ENCODE results near the gene TARS2.
A peak's percentile ranks its signal among the peaks of the same experiment; 100 is the strongest.

Gene TARS2

GRCh38 chr1:150479927-150480352 lies 7.3 kb upstream of the TARS2 start:
- Mint-ChIP-seq H3K4me3 (no peak overlapping the region), H3K27me3 (no peaks in the 10 kb centered on the region), H3K4me1 (no peaks in the 10 kb centered on the region), H3K9me3 (no peaks in the 10 kb centered on the region), H3K27ac (no peak overlapping the region), H3K36me3 (no peaks in the 10 kb centered on the region)
- ATAC-seq (ENCODE audit: low read depth) (no peak), DNase-seq (ENCODE audit: low spot score in 2 of 2) (no peak)

- no peaks in the 10 kb centered on the region for H3K27me3 Mint-ChIP-seq
- H3K4me3 Mint-ChIP-seq = no peak overlapping the region
- H3K27ac Mint-ChIP-seq = no peak overlapping the region
- no peaks in the 10 kb centered on the region for H3K36me3 Mint-ChIP-seq
- DNase-seq (ENCODE audit: low spot score in 2 of 2) (no peak), ATAC-seq (ENCODE audit: low read depth) (no peak)
- H3K9me3 Mint-ChIP-seq = no peaks in the 10 kb centered on the region
- H3K4me1 Mint-ChIP-seq = peaks cover 9% of the 10 kb centered on the region
Measured at GRCh38 chr1:150484431-150484830, 2.8 kb upstream of the TARS2 start.

GRCh38 chr1:150484861-150485260 lies 2.4 kb upstream of the TARS2 start:
- Mint-ChIP-seq H3K4me3 (no peak overlapping the region), H3K27ac (no peak overlapping the region)
- DNase-seq (ENCODE audit: low spot score in 2 of 2) = no peak

GRCh38 chr1:150487763-150488115 lies 520 bp downstream of the TARS2 start:
- Mint-ChIP-seq H3K27ac (peak overlapping the region; percentile 94), H3K36me3 (peaks cover 11% of the 10 kb centered on the region), H3K27me3 (no peaks in the 10 kb centered on the region), H3K9me3 (no peaks in the 10 kb centered on the region), H3K4me3 (peak overlapping the region; percentile 95), H3K4me1 (peaks cover 9% of the 10 kb centered on the region)
- DNase-seq (ENCODE audit: low spot score in 2 of 2) (no peak), ATAC-seq (ENCODE audit: low read depth) (no peak)

More at GRCh38 chr1:150484861-150485260, 2.4 kb upstream of the TARS2 start:
- Mint-ChIP-seq H3K36me3 (no peaks in the 10 kb centered on the region), H3K4me1 (peaks cover 9% of the 10 kb centered on the region), H3K9me3 (no peaks in the 10 kb centered on the region), H3K27me3 (no peaks in the 10 kb centered on the region)
- no peak for ATAC-seq (ENCODE audit: low read depth)

- ATAC-seq (ENCODE audit: low read depth) (no peak), DNase-seq (ENCODE audit: low spot score in 2 of 2) (no peak)
- Mint-ChIP-seq H3K4me3 (no peak overlapping the region), H3K27ac (no peak overlapping the region), H3K9me3 (no peaks in the 10 kb centered on the region), H3K36me3 (peaks cover 22% of the 10 kb centered on the region), H3K27me3 (no peaks in the 10 kb centered on the region), H3K4me1 (peaks cover 6% of the 10 kb centered on the region)
Measured at GRCh38 chr1:150493175-150493574, 6.0 kb downstream of the TARS2 start.

- Mint-ChIP-seq H3K9me3 (no peaks in the 10 kb centered on the region), H3K27ac (no peak overlapping the region), H3K4me1 (peaks cover 2% of the 10 kb centered on the region), H3K36me3 (peaks cover 26% of the 10 kb centered on the region), H3K27me3 (no peaks in the 10 kb centered on the region), H3K4me3 (no peak overlapping the region)
- DNase-seq (ENCODE audit: low spot score in 2 of 2) = no peak
- no peak for ATAC-seq (ENCODE audit: low read depth)
Measured at GRCh38 chr1:150498342-150498741, 11.1 kb downstream of the TARS2 start.

GRCh38 chr1:150505431-150505830 lies 18.2 kb downstream of the TARS2 start:
- H3K27me3 Mint-ChIP-seq = no peaks in the 10 kb centered on the region
- H3K4me1 Mint-ChIP-seq = no peaks in the 10 kb centered on the region
- H3K4me3 Mint-ChIP-seq = no peak overlapping the region
- peaks cover 29% of the 10 kb centered on the region for H3K36me3 Mint-ChIP-seq
- no peak overlapping the region for H3K27ac Mint-ChIP-seq
- ATAC-seq (ENCODE audit: low read depth) (no peak), DNase-seq (ENCODE audit: low spot score in 2 of 2) (no peak)
- H3K9me3 Mint-ChIP-seq = no peaks in the 10 kb centered on the region

GRCh38 chr1:150507912-150508864 lies 21.0 kb downstream of the TARS2 start, which contains the start of gene ECM1:
ECM1 (plus strand) TSS chr1:150508109; CDS start chr1:150508210, 101 bp downstream.
- Mint-ChIP-seq H3K4me1 (no peaks in the 10 kb centered on the region), H3K27ac (no peak within 1 kb of the TSS), H3K27me3 (no peaks in the 10 kb centered on the region), H3K36me3 (peaks cover 25% of the 10 kb centered on the region), H3K9me3 (no peaks in the 10 kb centered on the region), H3K4me3 (no peak within 1 kb of the TSS)
- no peak for ATAC-seq (ENCODE audit: low read depth)
- DNase-seq (ENCODE audit: low spot score in 2 of 2) = no peak

GRCh38 chr1:150508982-150509381 lies 21.8 kb downstream of the TARS2 start:
- Mint-ChIP-seq H3K4me1 (no peaks in the 10 kb centered on the region), H3K4me3 (no peak overlapping the region), H3K27me3 (no peaks in the 10 kb centered on the region), H3K9me3 (no peaks in the 10 kb centered on the region), H3K36me3 (peaks cover 22% of the 10 kb centered on the region), H3K27ac (no peak overlapping the region)
- ATAC-seq (ENCODE audit: low read depth) (no peak), DNase-seq (ENCODE audit: low spot score in 2 of 2) (no peak)

- no peaks in the 10 kb centered on the region for H3K27me3 Mint-ChIP-seq
- DNase-seq (ENCODE audit: low spot score in 2 of 2) (no peak), ATAC-seq (ENCODE audit: low read depth) (no peak)
- peaks cover 12% of the 10 kb centered on the region for H3K36me3 Mint-ChIP-seq
- peaks cover 6% of the 10 kb centered on the region for H3K4me1 Mint-ChIP-seq
- no peaks in the 10 kb centered on the region for H3K9me3 Mint-ChIP-seq
- H3K4me3 Mint-ChIP-seq = no peak overlapping the region
- no peak overlapping the region for H3K27ac Mint-ChIP-seq
Measured at GRCh38 chr1:150511551-150511950, 24.3 kb downstream of the TARS2 start.

GRCh38 chr1:150511985-150512660 lies 24.9 kb downstream of the TARS2 start:
- Mint-ChIP-seq H3K27ac (no peak overlapping the region), H3K4me3 (no peak overlapping the region), H3K27me3 (no peaks in the 10 kb centered on the region), H3K4me1 (peaks cover 9% of the 10 kb centered on the region), H3K36me3 (peaks cover 8% of the 10 kb centered on the region), H3K9me3 (no peaks in the 10 kb centered on the region)
- DNase-seq (ENCODE audit: low spot score in 2 of 2) (no peak), ATAC-seq (ENCODE audit: low read depth) (no peak)

- H3K9me3 Mint-ChIP-seq = no peaks in the 10 kb centered on the region
- no peak overlapping the region for H3K27ac Mint-ChIP-seq
- peaks cover 15% of the 10 kb centered on the region for H3K4me1 Mint-ChIP-seq
- ATAC-seq (ENCODE audit: low read depth) (no peak), DNase-seq (ENCODE audit: low spot score in 2 of 2) (no peak)
- H3K27me3 Mint-ChIP-seq = no peaks in the 10 kb centered on the region
- peaks cover 5% of the 10 kb centered on the region for H3K36me3 Mint-ChIP-seq
- H3K4me3 Mint-ChIP-seq = no peak overlapping the region
Measured at GRCh38 chr1:150512846-150513245, 25.6 kb downstream of the TARS2 start.

GRCh38 chr1:150513351-150513791 lies 26.2 kb downstream of the TARS2 start:
- H3K4me3 Mint-ChIP-seq = no peak overlapping the region
- ATAC-seq (ENCODE audit: low read depth) (no peak), DNase-seq (ENCODE audit: low spot score in 2 of 2) (no peak)
- H3K27me3 Mint-ChIP-seq = no peaks in the 10 kb centered on the region
- H3K4me1 Mint-ChIP-seq = peaks cover 15% of the 10 kb centered on the region
- no peaks in the 10 kb centered on the region for H3K9me3 Mint-ChIP-seq
- no peak overlapping the region for H3K27ac Mint-ChIP-seq
- H3K36me3 Mint-ChIP-seq = peaks cover 5% of the 10 kb centered on the region

- peaks cover 15% of the 10 kb centered on the region for H3K4me1 Mint-ChIP-seq
- ATAC-seq (ENCODE audit: low read depth) (no peak), DNase-seq (ENCODE audit: low spot score in 2 of 2) (no peak)
- no peaks in the 10 kb centered on the region for H3K9me3 Mint-ChIP-seq
- no peak overlapping the region for H3K27ac Mint-ChIP-seq
- H3K36me3 Mint-ChIP-seq = peaks cover 5% of the 10 kb centered on the region
- peak overlapping the region; percentile 88 for H3K4me3 Mint-ChIP-seq
- no peaks in the 10 kb centered on the region for H3K27me3 Mint-ChIP-seq
Measured at GRCh38 chr1:150514260-150514659, 27.0 kb downstream of the TARS2 start.
